ENCODE measurements around the gene TEX55. TPM values are rescaled to one million over a fixed set of nuclear protein-coding genes. Genes with fewer than 3 reads are reported as not detected.

TEX55 gene
- polyA plus RNA-seq (2013, experiment 1 of 2) = not detected
- not detected for polyA plus RNA-seq (2013, experiment 2 of 2)

GRCh38 chr3:119145500-119146167, at the start of gene TEX55:
Gene TEX55 (plus strand): TSS chr3:119146165. CDS start chr3:119146190, 25 bp downstream.
- no peak for DNase-seq (ENCODE audit: low spot score)
- no peak within 1 kb of the TSS for H4K8ac ChIP-seq (ENCODE audit: low read depth, low read length)
- H3K18ac ChIP-seq (ENCODE audit: low read length) = no peak within 1 kb of the TSS
- WGBS, 2 donors (ENCODE audit: extremely low coverage in 2 of 2, insufficient read length in 2 of 2, insufficient replicate concordance in 1 of 2) = no CpG with 5 or more reads among the region's 23 CpGs
- H3K9ac ChIP-seq (ENCODE audit: low read depth, low read length, poor library complexity) = no peak within 1 kb of the TSS
- H3K4me1 ChIP-seq (ENCODE audit: control insufficient read depth in 2 of 2, insufficient read depth in 1 of 2, low read depth in 1 of 2, low read length in 2 of 2) = no peaks in the 10 kb centered on the region
- H4K91ac ChIP-seq (ENCODE audit: low read depth, low read length, poor library complexity) = peak within 1 kb of the TSS; percentile 57
- no peak within 1 kb of the TSS for H3K27ac ChIP-seq (replicated peaks; ENCODE audit: low read length)
- H3K4me2 ChIP-seq (ENCODE audit: insufficient read depth, low read length, poor library complexity, severe bottlenecking) = no peak within 1 kb of the TSS
- no peak within 1 kb of the TSS for H2AK5ac ChIP-seq (ENCODE audit: low read depth, low read length)
- H3K36me3 ChIP-seq (replicated peaks in 1 of 2; ENCODE audit: control insufficient read depth in 2 of 2, insufficient read depth in 2 of 2, low read length in 2 of 2) = no peaks in the 10 kb centered on the region
- H2BK5ac ChIP-seq (ENCODE audit: low read length) = no peak within 1 kb of the TSS
- no peak within 1 kb of the TSS for H2BK12ac ChIP-seq (ENCODE audit: low read length)
- no peak within 1 kb of the TSS for H3K23ac ChIP-seq (ENCODE audit: low read depth, low read length, poor library complexity)
- no peaks in the 10 kb centered on the region for H3K79me1 ChIP-seq (ENCODE audit: low read depth, low read length)
- H3K14ac ChIP-seq (ENCODE audit: low read length) = no peak within 1 kb of the TSS
- H2BK120ac ChIP-seq (ENCODE audit: low read depth, low read length) = no peak within 1 kb of the TSS
- H3K4ac ChIP-seq (ENCODE audit: low read length) = no peak within 1 kb of the TSS
- H3K9me3 ChIP-seq (replicated peaks in 1 of 2; ENCODE audit: control insufficient read depth in 2 of 2, insufficient read depth in 1 of 2, low read depth in 1 of 2, low read length in 2 of 2) = peaks cover 0 to 3% of the 10 kb centered on the region in 2 donors
- H3K4me3 ChIP-seq (ENCODE audit: low read length in 2 of 2) = no peak within 1 kb of the TSS
- no peak within 1 kb of the TSS for H2BK15ac ChIP-seq (ENCODE audit: low read length)
- H3K27me3 ChIP-seq (ENCODE audit: control insufficient read depth in 3 of 3, insufficient read depth in 3 of 3, low read depth in 1 of 3, low read length in 3 of 3) = no peaks in the 10 kb centered on the region
- peak within 1 kb of the TSS; percentile 39 for H2AFZ ChIP-seq (ENCODE audit: low read length)

GRCh38 chr3:119098003-119098402, 48.0 kb upstream of the TEX55 start:
- Histone ChIP-seq H3K18ac (ENCODE audit: low read length) (no peak overlapping the region), H3K4me1 (ENCODE audit: control insufficient read depth in 2 of 2, insufficient read depth in 1 of 2, low read depth in 1 of 2, low read length in 2 of 2) (no peaks in the 10 kb centered on the region)
- no CpG with 5 or more reads among the region's 3 CpGs for WGBS, 2 donors (ENCODE audit: extremely low coverage in 2 of 2, insufficient read length in 2 of 2, insufficient replicate concordance in 1 of 2)

DNA sequence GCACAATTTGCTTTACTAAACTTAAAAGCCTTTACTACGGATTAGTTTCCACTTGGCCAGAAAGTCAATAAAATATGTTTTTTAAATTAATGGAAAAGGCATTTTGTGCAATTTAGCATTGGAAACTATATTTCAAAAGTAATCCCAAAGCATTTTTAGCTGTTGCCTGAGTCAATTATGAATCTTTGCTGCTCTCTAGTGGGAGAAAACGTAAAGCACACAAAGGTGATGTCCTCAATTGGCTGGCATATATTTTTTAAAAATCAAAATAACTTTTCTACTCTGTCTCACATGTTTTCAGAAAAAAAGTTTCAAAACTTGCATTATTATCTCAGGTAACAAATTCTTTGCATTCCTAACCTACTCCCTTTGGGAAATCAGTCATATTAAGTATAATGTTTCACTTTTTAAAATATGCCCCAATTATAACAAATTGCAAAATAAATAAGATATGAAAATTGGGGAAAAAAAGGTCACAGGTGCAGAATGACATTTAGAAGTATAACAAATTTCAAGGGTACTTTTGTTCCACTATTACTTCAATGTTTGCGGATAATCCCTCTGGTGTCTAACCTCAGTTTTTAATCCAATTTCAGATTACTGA, 47.2 kb upstream of the TEX55 start:
- Histone ChIP-seq H4K91ac (ENCODE audit: low read depth, low read length, poor library complexity) (no peak overlapping the region), H2BK5ac (ENCODE audit: low read length) (no peak overlapping the region), H3K4me1 (ENCODE audit: control insufficient read depth in 2 of 2, insufficient read depth in 1 of 2, low read depth in 1 of 2, low read length in 2 of 2) (no peaks in the 10 kb centered on the region), H3K4ac (ENCODE audit: low read length) (no peak overlapping the region), H2BK15ac (ENCODE audit: low read length) (no peak overlapping the region), H3K18ac (ENCODE audit: low read length) (no peak overlapping the region), H3K23ac (ENCODE audit: low read depth, low read length, poor library complexity) (no peak overlapping the region), H3K4me2 (ENCODE audit: insufficient read depth, low read length, poor library complexity, severe bottlenecking) (no peak overlapping the region), H3K9ac (ENCODE audit: low read depth, low read length, poor library complexity) (no peak overlapping the region), H2BK12ac (ENCODE audit: low read length) (no peak overlapping the region), H2BK120ac (ENCODE audit: low read depth, low read length) (no peak overlapping the region), H3K14ac (ENCODE audit: low read length) (no peak overlapping the region), H3K79me1 (ENCODE audit: low read depth, low read length) (no peaks in the 10 kb centered on the region), H3K4me3 (ENCODE audit: low read length in 2 of 2) (no peak overlapping the region), H4K8ac (ENCODE audit: low read depth, low read length) (no peak overlapping the region), H2AK5ac (ENCODE audit: low read depth, low read length) (no peak overlapping the region), H2AFZ (ENCODE audit: low read length) (no peak overlapping the region), H3K9me3 (replicated peaks in 1 of 2; ENCODE audit: control insufficient read depth in 2 of 2, insufficient read depth in 1 of 2, low read depth in 1 of 2, low read length in 2 of 2) (no peaks in the 10 kb centered on the region), H3K36me3 (replicated peaks in 1 of 2; ENCODE audit: control insufficient read depth in 2 of 2, insufficient read depth in 2 of 2, low read length in 2 of 2) (no peaks in the 10 kb centered on the region), H3K27me3 (ENCODE audit: control insufficient read depth in 3 of 3, insufficient read depth in 3 of 3, low read depth in 1 of 3, low read length in 3 of 3) (no peaks in the 10 kb centered on the region), H3K27ac (replicated peaks; ENCODE audit: low read length) (no peak overlapping the region)
- WGBS, 2 donors (ENCODE audit: extremely low coverage in 2 of 2, insufficient read length in 2 of 2, insufficient replicate concordance in 1 of 2) = no CpG with 5 or more reads among the region's 3 CpGs
- peak; percentile 37 for DNase-seq (ENCODE audit: low spot score)

More at GRCh38 chr3:119098003-119098402, 48.0 kb upstream of the TEX55 start:
- Histone ChIP-seq H2BK15ac (ENCODE audit: low read length) (no peak overlapping the region), H3K4ac (ENCODE audit: low read length) (no peak overlapping the region), H2BK12ac (ENCODE audit: low read length) (no peak overlapping the region), H2BK5ac (ENCODE audit: low read length) (no peak overlapping the region), H3K14ac (ENCODE audit: low read length) (no peak overlapping the region), H3K36me3 (replicated peaks in 1 of 2; ENCODE audit: control insufficient read depth in 2 of 2, insufficient read depth in 2 of 2, low read length in 2 of 2) (no peaks in the 10 kb centered on the region), H3K9me3 (replicated peaks in 1 of 2; ENCODE audit: control insufficient read depth in 2 of 2, insufficient read depth in 1 of 2, low read depth in 1 of 2, low read length in 2 of 2) (no peaks in the 10 kb centered on the region), H3K9ac (ENCODE audit: low read depth, low read length, poor library complexity) (no peak overlapping the region), H2AFZ (ENCODE audit: low read length) (no peak overlapping the region), H4K91ac (ENCODE audit: low read depth, low read length, poor library complexity) (no peak overlapping the region), H4K8ac (ENCODE audit: low read depth, low read length) (no peak overlapping the region), H3K27ac (replicated peaks; ENCODE audit: low read length) (no peak overlapping the region), H3K79me1 (ENCODE audit: low read depth, low read length) (no peaks in the 10 kb centered on the region), H3K4me3 (ENCODE audit: low read length in 2 of 2) (no peak overlapping the region), H3K23ac (ENCODE audit: low read depth, low read length, poor library complexity) (no peak overlapping the region), H2BK120ac (ENCODE audit: low read depth, low read length) (no peak overlapping the region), H2AK5ac (ENCODE audit: low read depth, low read length) (no peak overlapping the region), H3K27me3 (ENCODE audit: control insufficient read depth in 3 of 3, insufficient read depth in 3 of 3, low read depth in 1 of 3, low read length in 3 of 3) (no peaks in the 10 kb centered on the region), H3K4me2 (ENCODE audit: insufficient read depth, low read length, poor library complexity, severe bottlenecking) (no peak overlapping the region)
- no peak for DNase-seq (ENCODE audit: low spot score)

DNA sequence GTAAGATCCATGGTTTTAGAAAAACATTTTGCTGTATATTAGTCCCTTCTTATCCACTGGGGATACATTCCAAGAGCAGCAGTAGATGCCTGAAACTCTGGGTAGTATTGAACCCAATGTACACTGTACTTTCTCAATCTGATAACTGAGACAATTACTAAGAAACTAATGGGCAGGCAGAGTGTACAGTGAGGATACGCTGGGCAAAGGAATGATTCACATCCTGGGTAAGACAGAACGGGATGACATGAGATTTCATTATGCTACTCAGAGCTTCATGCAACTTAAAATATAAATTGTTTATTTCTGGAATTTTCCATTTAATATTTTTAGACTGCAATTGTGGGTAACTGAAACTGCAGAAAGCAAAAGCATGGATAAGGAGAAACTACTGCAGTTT, 46.2 kb upstream of the TEX55 start:
- H3K4me3 ChIP-seq (ENCODE audit: low read length in 2 of 2) = no peak overlapping the region
- no peaks in the 10 kb centered on the region for H3K9me3 ChIP-seq (replicated peaks in 1 of 2; ENCODE audit: control insufficient read depth in 2 of 2, insufficient read depth in 1 of 2, low read depth in 1 of 2, low read length in 2 of 2)

More for the DNA sequence above, 46.2 kb upstream of the TEX55 start:
- no peaks in the 10 kb centered on the region for H3K4me1 ChIP-seq (ENCODE audit: control insufficient read depth in 2 of 2, insufficient read depth in 1 of 2, low read depth in 1 of 2, low read length in 2 of 2)
- no peaks in the 10 kb centered on the region for H3K36me3 ChIP-seq (replicated peaks in 1 of 2; ENCODE audit: control insufficient read depth in 2 of 2, insufficient read depth in 2 of 2, low read length in 2 of 2)
- no peak overlapping the region for H3K4me2 ChIP-seq (ENCODE audit: insufficient read depth, low read length, poor library complexity, severe bottlenecking)
- no peak overlapping the region for H3K27ac ChIP-seq (replicated peaks; ENCODE audit: low read length)
- WGBS, 2 donors (ENCODE audit: extremely low coverage in 2 of 2, insufficient read length in 2 of 2, insufficient replicate concordance in 1 of 2) = no CpG with 5 or more reads among the region's 2 CpGs
- H2BK12ac ChIP-seq (ENCODE audit: low read length) = no peak overlapping the region
- H3K27me3 ChIP-seq (ENCODE audit: control insufficient read depth in 3 of 3, insufficient read depth in 3 of 3, low read depth in 1 of 3, low read length in 3 of 3) = no peaks in the 10 kb centered on the region
- no peak overlapping the region for H4K8ac ChIP-seq (ENCODE audit: low read depth, low read length)
- H2AK5ac ChIP-seq (ENCODE audit: low read depth, low read length) = no peak overlapping the region
- no peak overlapping the region for H2BK120ac ChIP-seq (ENCODE audit: low read depth, low read length)
- H3K23ac ChIP-seq (ENCODE audit: low read depth, low read length, poor library complexity) = no peak overlapping the region
- no peaks in the 10 kb centered on the region for H3K79me1 ChIP-seq (ENCODE audit: low read depth, low read length)
- no peak overlapping the region for H2AFZ ChIP-seq (ENCODE audit: low read length)
- no peak overlapping the region for H2BK5ac ChIP-seq (ENCODE audit: low read length)
- H3K14ac ChIP-seq (ENCODE audit: low read length) = no peak overlapping the region
- DNase-seq (ENCODE audit: low spot score) = no peak
- H3K4ac ChIP-seq (ENCODE audit: low read length) = no peak overlapping the region
- no peak overlapping the region for H2BK15ac ChIP-seq (ENCODE audit: low read length)
- H3K9ac ChIP-seq (ENCODE audit: low read depth, low read length, poor library complexity) = no peak overlapping the region
- H4K91ac ChIP-seq (ENCODE audit: low read depth, low read length, poor library complexity) = no peak overlapping the region
- H3K18ac ChIP-seq (ENCODE audit: low read length) = no peak overlapping the region

Data from neuronal stem cell (in vitro differentiated cells).